Right lobe of liver (tissue), 6 donors: ENCODE measurements around the gene HNRNPUL1. TPM values are rescaled to one million over a fixed set of nuclear protein-coding genes. Genes with fewer than 3 reads are reported as not detected.
A peak's percentile ranks its signal among the peaks of the same experiment; 100 is the strongest.

Source experiments
- ATAC-seq, 4 donors: fragments of 200-7000 bp; cut with Tn5 transposase; one replicate each; pipeline ENCODE4 v1.9.1; 2020; ENCODE audit warnings: mild to moderate bottlenecking in 4 of 4, moderate library complexity in 4 of 4
- DNase-seq, 3 donors: peaks; one replicate each; pipeline ENCODE4 v3.0.0-alpha.2; 2020
- H3K27ac ChIP-seq, 3 donors: fragments of 200-600 bp; one replicate each; pipeline ENCODE4 v1.8.0; 2022
- H3K27me3 ChIP-seq, 2 donors: fragments of 200-600 bp; one replicate each; pipeline ENCODE4 v1.8.0; 2022
- H3K36me3 ChIP-seq, 4 donors: fragments of 200-600 bp; sonication (generic) in 1 of 4; one replicate each; pipeline versions ENCODE4 v1.5.1 to v1.8.0; 2017 to 2022; ENCODE audit warnings: control low read depth in 1 of 4
- H3K4me1 ChIP-seq, 4 donors: fragments of 200-600 bp; sonication (generic) in 1 of 4; one replicate each; pipeline versions ENCODE4 v1.5.1 to v1.8.0; 2017 to 2022; ENCODE audit warnings: control low read depth in 1 of 4
- H3K4me3 ChIP-seq, 3 donors: fragments of 200-600 bp; one replicate each; pipeline ENCODE4 v1.8.0; 2022
- H3K9me3 ChIP-seq, 4 donors: fragments of 200-600 bp; sonication (generic) in 1 of 4; one replicate each; pipeline versions ENCODE4 v1.5.1 to v1.8.0; 2017 to 2022; ENCODE audit warnings: control low read depth in 1 of 4
- CTCF ChIP-seq, 4 donors: fragments of 200-600 bp in 3 of 4; fragments of 450-650 bp in 1 of 4; IDR thresholded peaks; one replicate each; pipeline versions ENCODE4 v1.5.1 to v1.8.0; 2016 to 2022; ENCODE audit warnings: antibody characterized with exemption in 4 of 4, mild to moderate bottlenecking in 2 of 4
- POLR2A ChIP-seq: fragments of 450-650 bp; IDR thresholded peaks from one replicate; pipeline ENCODE4 v1.6.1; 2017; ENCODE audit warnings: antibody characterized with exemption, mild to moderate bottlenecking
- WGBS: methylation state at CpG from one replicate; pipeline ENCODE4 v1.1.6; 2018; ENCODE audit warnings: low coverage, low lambda C conversion rate; ENCODE audit not compliant: insufficient coverage; ENCODE audit errors: missing lambda C conversion rate; 5-methylcytosine and 5-hydroxymethylcytosine counted together
- intact Hi-C, 2 donors: fragments of 100-400 bp; cut with DNase I; formaldehyde crosslinking; loops; one replicate each; pipeline versions ENCODE4 v1.11.2 to v1.14.1; 2022
- total RNA-seq, 6 experiments: library from RNA; depleted of rRNA in 2 of 6; stranded (reverse); fragments of >200 nt in 2 of 6; fragmentation: NEBNext Ultra II Directional in 3 of 6; extraction: Animal tissue kit (Norgen Biotek cat#: 25700) in 3 of 6; gene quantifications; one replicate each; pipeline versions ENCODE4 v1.1.0 to v1.2.4, GENCODE V29; 2016 to 2023
- donor health status: DM: no; HTN: yes; CAD: no.
- donor health status: DM: no; HTN: no; CAD: no.
- donor health status: DM: no; HTN: no; CAD: no.
- donor health status: DM: no; HTN: yes; CAD: no.
- donor health status: DM: no; HTN: yes; CAD: no.

Gene HNRNPUL1
- total RNA-seq, 6 experiments from 2014 or later = 53.5 to 70.0 (median 61.8) TPM

GRCh38 chr19:41318696-41319499, 54.7 kb downstream of the HNRNPUL1 start:
- H3K27me3 ChIP-seq = no peaks in the 10 kb centered on the region
- ATAC-seq = no peak
- peaks cover 0 to 8% (median 0%) of the 10 kb centered on the region in 4 donors for H3K4me1 ChIP-seq
- intact Hi-C loops = no loop called here
- WGBS = 87% methylated on average over 3 of the region's 19 CpGs
- H3K4me3 ChIP-seq = no peak overlapping the region
- H3K27ac ChIP-seq = no peak overlapping the region
- no peaks in the 10 kb centered on the region for H3K9me3 ChIP-seq
- no peak for TF ChIP-seq POLR2A
- TF ChIP-seq CTCF (IDR thresholded peaks at IDR 0.05) = no peak
- H3K36me3 ChIP-seq = peaks cover 11 to 29% (median 20%) of the 10 kb centered on the region in 4 donors
- no peak for DNase-seq

GRCh38 chr19:41319500-41320184, 55.5 kb downstream of the HNRNPUL1 start:
- WGBS = 94% methylated on average over 6 of the region's 20 CpGs
- TF ChIP-seq POLR2A (no peak), CTCF (IDR thresholded peaks at IDR 0.05) (no peak)
- intact Hi-C loops = no loop called here
- no peaks in the 10 kb centered on the region for H3K27me3 ChIP-seq
- peaks cover 0 to 8% (median 0%) of the 10 kb centered on the region in 4 donors for H3K4me1 ChIP-seq
- no peak overlapping the region for H3K4me3 ChIP-seq
- no peaks in the 10 kb centered on the region for H3K9me3 ChIP-seq
- H3K36me3 ChIP-seq = peaks cover 11 to 29% (median 17%) of the 10 kb centered on the region in 4 donors
- H3K27ac ChIP-seq = no peak overlapping the region
- peak in 1 of 3 donors; percentile 39 for DNase-seq
- ATAC-seq = no peak

GRCh38 chr19:41320185-41320518, 56.0 kb downstream of the HNRNPUL1 start:
- intact Hi-C loops = no loop called here
- Histone ChIP-seq H3K36me3 (peaks cover 11 to 29% (median 17%) of the 10 kb centered on the region in 4 donors), H3K4me3 (no peak overlapping the region), H3K4me1 (peaks cover 0 to 8% (median 1%) of the 10 kb centered on the region in 4 donors), H3K27me3 (no peaks in the 10 kb centered on the region), H3K9me3 (no peaks in the 10 kb centered on the region), H3K27ac (no peak overlapping the region)
- WGBS = 70% methylated on average over 2 of the region's 11 CpGs
- DNase-seq = peak in 1 of 3 donors; percentile 43
- TF ChIP-seq POLR2A (no peak), CTCF (IDR thresholded peaks at IDR 0.05) (no peak)
- no peak for ATAC-seq

GRCh38 chr19:41320568-41320967, 56.4 kb downstream of the HNRNPUL1 start:
- peaks cover 11 to 29% (median 17%) of the 10 kb centered on the region in 4 donors for H3K36me3 ChIP-seq

More at GRCh38 chr19:41320568-41320967, 56.4 kb downstream of the HNRNPUL1 start:
- no peak overlapping the region for H3K27ac ChIP-seq
- H3K4me3 ChIP-seq = no peak overlapping the region
- intact Hi-C loops = no loop called here
- peaks cover 0 to 8% (median 3%) of the 10 kb centered on the region in 4 donors for H3K4me1 ChIP-seq
- DNase-seq (no peak), ATAC-seq (no peak)
- TF ChIP-seq POLR2A = no peak
- TF ChIP-seq CTCF (IDR thresholded peaks at IDR 0.05) = no peak
- no CpG with 5 or more reads among the region's 4 CpGs for WGBS
- no peaks in the 10 kb centered on the region for H3K27me3 ChIP-seq
- H3K9me3 ChIP-seq = no peaks in the 10 kb centered on the region
